GM21717 (cell line): ENCODE data around the gene CD8A.
"Not testable (repeated sequence)": the region's sequence is repeated elsewhere in the genome, so short reads cannot be mapped to it uniquely, and the experiment has no call there.

Experiments used
- ATAC-seq: cut with Tn5 transposase; IDR thresholded peaks from one replicate; pipeline ENCODE4 v1.9.1; 2021; ENCODE audit warnings: mild to moderate bottlenecking, moderate library complexity; ENCODE audit not compliant: unreplicated experiment

Gene CD8A

DNA sequence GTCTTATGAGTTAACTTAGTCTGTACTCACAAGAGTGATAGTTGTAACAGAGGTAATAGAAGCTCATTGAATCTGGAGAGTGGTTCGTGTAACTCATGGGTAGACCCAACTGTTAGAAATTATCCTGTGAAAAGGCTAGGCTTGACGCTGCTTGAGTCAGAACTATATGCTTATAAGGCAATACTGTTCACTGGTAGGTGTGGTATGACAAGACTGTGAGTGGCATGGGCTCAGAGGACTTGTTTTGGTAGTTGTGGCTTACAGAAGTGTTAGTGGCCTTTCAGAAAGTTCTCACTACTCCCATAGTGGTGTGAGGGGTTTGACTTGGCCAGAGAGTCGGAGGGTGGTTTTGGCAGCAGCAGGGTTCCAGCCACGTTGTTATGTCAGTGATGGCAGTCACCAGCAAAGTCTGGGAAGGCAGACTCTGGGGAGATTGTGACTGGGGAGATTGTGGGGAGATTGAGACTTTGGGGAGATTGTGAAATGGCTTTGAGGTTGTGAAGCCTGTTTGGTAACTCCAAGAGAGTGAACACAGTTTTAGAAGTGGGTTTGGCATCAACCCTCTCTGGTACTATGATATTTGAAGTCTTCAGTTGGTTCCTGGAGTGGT is 48.7 kb downstream of the CD8A start:
- ATAC-seq, result not testable (repeated sequence)

DNA sequence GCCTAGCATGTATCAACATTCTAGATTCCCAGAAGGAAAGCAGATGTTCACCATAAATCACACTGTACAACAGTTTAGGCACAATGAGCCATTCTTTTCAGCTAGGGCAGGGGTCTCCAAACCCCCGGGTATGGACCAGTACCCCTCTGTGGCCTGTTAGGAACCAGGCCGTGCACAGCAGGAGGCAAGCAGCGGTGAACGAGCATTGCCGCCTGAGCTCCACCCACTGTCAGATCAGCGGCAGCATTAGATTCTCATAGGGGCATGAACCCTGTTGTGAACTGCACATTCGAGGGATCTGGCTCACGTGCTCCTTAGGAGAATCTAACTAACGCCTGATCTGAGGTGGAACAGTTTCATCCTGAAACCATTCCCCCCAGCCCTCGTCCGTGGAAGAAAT is 50.8 kb downstream of the CD8A start:
- not testable (repeated sequence) for ATAC-seq

DNA sequence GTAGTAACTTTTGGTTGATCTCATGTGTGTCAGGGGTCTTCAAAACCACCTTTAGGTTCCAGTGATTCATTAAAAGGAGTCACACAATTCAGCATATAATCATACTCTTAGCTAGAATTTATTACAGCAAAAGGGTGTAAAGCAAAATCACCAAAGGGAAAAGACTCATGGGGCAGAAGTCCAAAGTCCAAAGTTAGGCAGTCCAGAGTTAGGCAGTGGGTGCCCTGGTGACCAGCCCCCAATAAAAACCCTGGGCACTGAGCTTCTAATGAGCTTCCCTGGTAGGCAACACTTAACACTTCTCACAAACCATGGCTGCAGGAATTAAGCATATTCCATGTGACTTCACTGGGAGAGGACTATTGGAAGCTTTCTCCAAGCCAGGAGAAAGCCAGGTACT is 51.2 kb downstream of the CD8A start:
- ATAC-seq, result not testable (repeated sequence)

DNA sequence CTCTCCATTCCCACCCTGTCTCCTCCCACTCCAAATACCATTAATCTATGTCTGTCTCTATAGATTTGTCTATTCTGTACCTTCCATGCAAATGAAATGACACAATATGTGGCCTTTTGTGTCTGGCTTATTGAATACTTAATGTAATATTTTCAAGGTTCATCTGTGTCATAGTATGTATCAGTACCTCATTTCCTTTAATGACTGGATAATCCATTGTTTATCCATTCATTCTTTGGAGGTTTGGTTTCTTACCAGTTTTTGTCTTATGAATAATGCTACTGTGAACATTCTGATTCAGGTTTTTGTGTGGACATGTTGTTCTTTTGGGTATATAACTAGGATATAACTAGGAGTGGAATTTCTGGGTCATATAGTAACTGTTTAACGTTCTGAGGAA is 55.8 kb downstream of the CD8A start:
- not testable (repeated sequence) for ATAC-seq
